ENCODE results near the gene MMP15. TPM values are rescaled to one million over a fixed set of nuclear protein-coding genes. Genes with fewer than 3 reads are reported as not detected.

Gene MMP15
- polyA plus RNA-seq, 1 of the 3 experiments (the other 2 are of a cell fraction): 3.1 TPM

- no peak for DNase-seq
- peaks cover 13% of the 10 kb centered on the region for H3K27me3 ChIP-seq (ENCODE audit: insufficient read depth)
- WGBS (ENCODE audit: low lambda C conversion rate): 79% methylated on average over 2 of the region's 2 CpGs
- H3K9me3 ChIP-seq: no peaks in the 10 kb centered on the region
- no peak overlapping the region for H3K4me2 ChIP-seq
- H3K9ac ChIP-seq: no peak overlapping the region
- no peak overlapping the region for H3K4me3 ChIP-seq (ENCODE audit: low read depth in 2 of 2, low read length in 1 of 2)
- H2AFZ ChIP-seq (ENCODE audit: low read depth): no peak overlapping the region
- H3K27ac ChIP-seq (ENCODE audit: low read depth in 2 of 2, low read length in 1 of 2): no peak overlapping the region
- ChIA-PET CTCF (interaction anchor here (5.4 kb wide), 1 partner anchor 91 kb away, joined by 75 read pairs; no protein-coding TSS in a partner anchor), POLR2A (interaction anchor here (1.1 kb wide), 1 partner anchor 92 kb away, joined by 3 read pairs; no protein-coding TSS in a partner anchor)
- peaks cover 0 to 61% of the 10 kb centered on the region in 2 experiments; a peak in 1 of 4 replicates for H3K4me1 ChIP-seq (ENCODE audit: control insufficient read depth in 1 of 2, insufficient read depth in 2 of 2, low read depth in 1 of 2, low read length in 1 of 2)
- H3K9me2 ChIP-seq: no peaks in the 10 kb centered on the region
- TF ChIP-seq RXRA (IDR thresholded peaks at IDR 0.05; ENCODE audit: borderline replicate concordance, low read depth): no peak
- no peak for TF ChIP-seq RCOR1 (IDR thresholded peaks at IDR 0.05; ENCODE audit: low read length)
- no peak for TF ChIP-seq PBX3 (IDR thresholded peaks at IDR 0.05)
- TF ChIP-seq NFIC (IDR thresholded peaks at IDR 0.05; ENCODE audit: borderline replicate concordance): no peak
- TF ChIP-seq RFX5 (IDR thresholded peaks at IDR 0.05; ENCODE audit: low read length): no peak
- TF ChIP-seq MAX (IDR thresholded peaks at IDR 0.05; ENCODE audit: low read depth): no peak
- no peak for TF ChIP-seq MXI1 (IDR thresholded peaks at IDR 0.05; ENCODE audit: low read depth, low read length)
- TF ChIP-seq CTCF (IDR thresholded peaks at IDR 0.05): no peak
- no peak for TF ChIP-seq SMC3 (IDR thresholded peaks at IDR 0.05; ENCODE audit: low read depth, low read length)
- H3K79me2 ChIP-seq (ENCODE audit: insufficient read depth): no peaks in the 10 kb centered on the region
- H3K36me3 ChIP-seq (replicated peaks in 1 of 2; ENCODE audit: control insufficient read depth in 1 of 2, insufficient read depth in 2 of 2, low read length in 1 of 2): no peaks in the 10 kb centered on the region
- H3F3A ChIP-seq (replicated peaks; ENCODE audit: insufficient read depth): no peaks in the 10 kb centered on the region
- H4K20me1 ChIP-seq (ENCODE audit: insufficient read depth): no peaks in the 10 kb centered on the region
Observed at GRCh38 chr16:58029410-58029809, 3.9 kb downstream of the MMP15 start.

GRCh38 chr16:58030136-58030840 lies 4.7 kb downstream of the MMP15 start:
- no peak for TF ChIP-seq MEF2A (IDR thresholded peaks at IDR 0.05; ENCODE audit: borderline replicate concordance, low read depth)
- TF ChIP-seq RFX5 (IDR thresholded peaks at IDR 0.05; ENCODE audit: low read length): no peak
- TF ChIP-seq GABPA (IDR thresholded peaks at IDR 0.05; ENCODE audit: low read depth): no peak
- no peak for TF ChIP-seq GATA2 (CRISPR knock-in tag; IDR thresholded peaks at IDR 0.05)
- 94% methylated on average over 8 of the region's 11 CpGs for WGBS (ENCODE audit: low lambda C conversion rate)
- ChIA-PET POLR2A (no interaction called here), CTCF (interaction anchor here (0.8 to 5.4 kb wide), 4 partner anchors 66 to 141 kb away, joined by 3 to 75 read pairs (median 9); no protein-coding TSS in a partner anchor)
- no peaks in the 10 kb centered on the region for H3K9me2 ChIP-seq
- H3K36me3 ChIP-seq (replicated peaks in 1 of 2; ENCODE audit: control insufficient read depth in 1 of 2, insufficient read depth in 2 of 2, low read length in 1 of 2): no peaks in the 10 kb centered on the region
- no peak overlapping the region for H3K27ac ChIP-seq (ENCODE audit: low read depth in 2 of 2, low read length in 1 of 2)
- no peak for DNase-seq
- peaks cover 13% of the 10 kb centered on the region for H3K27me3 ChIP-seq (ENCODE audit: insufficient read depth)
- peaks cover 0 to 61% of the 10 kb centered on the region in 2 experiments; a peak in 1 of 4 replicates for H3K4me1 ChIP-seq (ENCODE audit: control insufficient read depth in 1 of 2, insufficient read depth in 2 of 2, low read depth in 1 of 2, low read length in 1 of 2)
- H3K9me3 ChIP-seq: no peaks in the 10 kb centered on the region
- H3K79me2 ChIP-seq (ENCODE audit: insufficient read depth): no peaks in the 10 kb centered on the region
- no peak overlapping the region for H3K4me3 ChIP-seq (ENCODE audit: low read depth in 2 of 2, low read length in 1 of 2)
- no peaks in the 10 kb centered on the region for H4K20me1 ChIP-seq (ENCODE audit: insufficient read depth)
- no peak overlapping the region for H3K9ac ChIP-seq
- no peak overlapping the region for H2AFZ ChIP-seq (ENCODE audit: low read depth)
- no peak overlapping the region for H3K4me2 ChIP-seq
- no peaks in the 10 kb centered on the region for H3F3A ChIP-seq (replicated peaks; ENCODE audit: insufficient read depth)
